ENCODE results near the gene GAS2L1.
"Not testable (repeated sequence)": the region's sequence is repeated elsewhere in the genome, so short reads cannot be mapped to it uniquely, and the experiment has no call there.

Gene GAS2L1

GRCh38 chr22:29342177-29342576 is 35.7 kb downstream of the GAS2L1 start:
- DNase-seq (ENCODE audit: low read depth in 2 of 2): no peak

DNA sequence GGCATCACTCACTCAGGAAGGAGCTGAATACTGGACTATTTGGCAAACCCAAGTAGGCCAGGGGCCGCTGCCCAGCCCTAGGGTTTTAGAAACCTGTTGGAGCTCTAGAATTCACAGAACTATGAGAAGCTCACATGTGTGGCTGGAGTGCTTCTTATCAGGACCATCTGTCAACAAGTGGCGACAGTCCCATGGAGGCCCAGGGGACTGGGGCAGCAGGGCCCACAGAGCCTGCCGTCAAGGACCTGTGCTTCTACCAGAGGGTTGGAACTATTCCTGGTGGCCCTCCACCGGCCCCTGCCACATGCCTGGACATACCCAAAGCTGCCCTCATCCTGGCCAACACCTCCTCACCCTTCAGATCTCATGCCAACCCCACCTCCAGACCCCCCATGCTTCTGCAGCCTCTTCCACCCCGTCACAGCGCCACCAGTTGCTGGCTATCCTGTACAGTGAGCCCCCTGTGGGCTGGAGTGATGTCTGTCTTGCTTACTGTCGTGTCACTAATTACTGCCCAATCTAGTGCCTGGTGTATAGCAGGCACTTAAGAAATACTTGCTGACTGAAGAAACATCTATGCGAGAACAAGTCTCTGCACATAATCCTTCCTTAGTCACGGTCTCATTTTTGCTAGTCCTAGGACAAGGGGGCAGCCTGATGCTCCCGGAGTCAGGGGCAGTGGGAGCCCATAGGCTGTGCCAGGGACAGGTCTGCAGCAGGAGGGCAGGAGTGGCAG is 36.3 kb downstream of the GAS2L1 start:
- no peak for DNase-seq (ENCODE audit: low read depth in 2 of 2)

GRCh38 chr22:29343313-29343805 is 36.9 kb downstream of the GAS2L1 start:
- peak; percentile 57 to 58 for DNase-seq (ENCODE audit: low read depth in 2 of 2)

DNA sequence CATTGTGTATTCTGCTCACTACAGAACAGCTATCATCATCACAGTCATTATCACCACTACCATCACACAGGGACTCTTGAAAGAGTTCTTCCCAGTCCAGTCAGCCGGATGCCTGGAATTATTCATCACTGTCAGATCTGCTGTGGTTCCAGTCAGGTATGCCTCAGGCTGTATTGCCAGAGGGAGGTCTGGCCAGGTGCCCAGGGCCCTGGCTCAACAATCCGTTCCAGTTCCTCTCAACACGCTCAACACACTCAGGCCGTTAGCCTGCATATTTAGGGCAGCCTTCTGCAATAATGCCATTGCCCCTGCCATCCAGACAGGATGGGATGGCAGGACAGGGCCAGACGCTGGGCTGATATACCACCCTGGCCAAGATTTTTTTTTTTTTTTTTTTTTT is 37.7 kb downstream of the GAS2L1 start:
- peak; percentile 79 to 82 for DNase-seq (ENCODE audit: low read depth in 2 of 2)

GRCh38 chr22:29344889-29345288 is 38.4 kb downstream of the GAS2L1 start:
- not testable (repeated sequence) for DNase-seq (ENCODE audit: low read depth in 2 of 2)

DNA sequence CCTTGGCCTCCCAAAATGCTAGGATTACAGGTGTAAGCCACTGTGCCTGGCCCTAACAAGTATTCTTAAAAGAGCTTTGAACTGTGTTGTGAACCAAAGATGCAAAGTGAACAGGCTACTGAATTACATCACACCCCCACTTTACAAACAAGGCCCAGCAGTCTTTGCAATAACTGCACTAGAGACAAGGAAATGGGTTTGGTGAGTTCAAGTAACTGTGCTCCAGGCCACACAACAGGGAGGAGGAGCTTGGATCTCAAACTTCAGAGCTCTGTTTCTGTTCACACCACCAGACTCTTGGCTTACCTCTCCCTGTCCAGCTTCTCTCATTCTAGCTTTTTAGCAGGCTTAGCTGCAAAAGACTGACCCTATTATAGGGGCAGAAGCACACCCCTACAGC is 39.5 kb downstream of the GAS2L1 start:
- no peak for DNase-seq (ENCODE audit: low read depth in 2 of 2)

DNA sequence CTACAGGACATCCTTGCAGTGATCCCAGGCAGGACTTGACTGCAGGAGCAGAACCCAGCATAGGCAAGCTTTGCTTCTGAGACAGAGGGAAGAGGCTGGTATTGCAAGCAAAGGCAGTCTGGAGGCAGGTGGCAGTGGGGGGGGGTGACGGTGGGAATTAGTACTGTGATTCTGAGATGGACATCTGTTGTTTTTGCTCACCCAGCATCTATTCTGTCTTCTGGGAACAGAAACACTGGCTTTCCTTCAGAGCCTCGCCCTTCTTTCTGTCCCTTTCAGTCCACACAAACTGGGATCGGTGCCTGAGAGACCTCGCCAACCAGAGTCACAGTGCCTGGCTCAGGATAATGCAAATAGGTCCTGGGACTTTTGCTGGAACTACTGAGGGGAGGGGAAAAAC is 40.2 kb downstream of the GAS2L1 start:
- no peak for DNase-seq (ENCODE audit: low read depth in 2 of 2)

GRCh38 chr22:29348041-29348440 is 41.6 kb downstream of the GAS2L1 start:
- DNase-seq (ENCODE audit: low read depth in 2 of 2): no peak

GRCh38 chr22:29348956-29349355 is 42.5 kb downstream of the GAS2L1 start:
- no peak for DNase-seq (ENCODE audit: low read depth in 2 of 2)

GRCh38 chr22:29351042-29351441 is 44.6 kb downstream of the GAS2L1 start:
- no peak for DNase-seq (ENCODE audit: low read depth in 2 of 2)

- no peak for DNase-seq (ENCODE audit: low read depth in 2 of 2)
These were observed 45.4 kb downstream of the GAS2L1 start for GRCh38 chr22:29351891-29352290.

DNA sequence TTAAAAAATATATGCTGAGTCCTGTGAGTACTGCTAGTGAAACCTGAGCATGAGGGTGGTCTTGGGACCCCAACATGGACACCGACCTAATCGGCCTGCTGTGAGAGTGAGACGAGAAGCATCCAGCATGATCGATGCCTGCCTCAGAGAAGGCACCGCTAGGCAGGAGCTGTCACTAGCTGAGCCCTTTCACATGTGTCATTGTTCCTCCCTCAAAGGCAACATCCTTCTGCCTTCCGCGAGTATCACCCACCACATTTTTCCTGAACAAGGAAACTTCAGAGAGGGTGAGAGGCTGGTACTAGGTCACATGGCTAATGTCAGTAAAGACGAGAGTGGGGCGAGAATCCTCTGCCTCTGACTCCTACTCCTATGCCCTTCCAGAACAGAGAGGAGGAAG is 46.3 kb downstream of the GAS2L1 start:
- no peak for DNase-seq (ENCODE audit: low read depth in 2 of 2)

GRCh38 chr22:29353286-29353685 is 46.8 kb downstream of the GAS2L1 start:
- DNase-seq (ENCODE audit: low read depth in 2 of 2): no peak

DNA sequence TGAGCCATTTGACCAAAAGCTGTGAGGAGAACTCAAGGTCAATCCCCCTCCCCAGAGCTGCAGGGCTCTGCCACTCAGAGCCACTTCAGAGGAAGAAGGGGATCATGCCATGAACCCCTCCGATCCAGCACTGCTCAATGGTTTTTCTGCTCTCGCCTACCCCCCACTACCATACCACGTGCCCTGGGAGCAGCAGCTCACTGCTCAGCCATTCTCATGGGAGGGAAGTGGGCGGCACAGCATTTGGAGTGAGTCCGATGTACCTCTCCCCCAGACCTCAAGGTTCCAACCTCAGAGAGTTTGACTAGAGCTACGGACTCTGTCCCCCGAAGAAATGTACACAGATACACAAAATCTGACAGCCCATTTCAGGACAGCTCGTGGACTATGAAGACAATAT is 47.4 kb downstream of the GAS2L1 start:
- no peak for DNase-seq (ENCODE audit: low read depth in 2 of 2)

GRCh38 chr22:29357193-29357890 is 50.9 kb downstream of the GAS2L1 start:
- not testable (repeated sequence) for DNase-seq (ENCODE audit: low read depth in 2 of 2)

GRCh38 chr22:29359469-29359868 is 53.0 kb downstream of the GAS2L1 start:
- DNase-seq (ENCODE audit: low read depth in 2 of 2): peak; percentile 19 to 27

All from fibroblast of skin of left quadriceps (primary cell).